PC-9 (cell line): ENCODE measurements around the gene ITSN1.

Source experiments
- EZH2 ChIP-seq: fragments of 200-600 bp; sonication (generic); IDR thresholded peaks from 2 replicates; pipeline ENCODE4 v1.8.0; 2017; ENCODE audit warnings: antibody characterized with exemption, low read depth
- TF ChIP-seq, protein P1 (sequence below): fragments of 200-600 bp; sonication (generic); conservative IDR thresholded peaks from 2 replicates; pipeline ENCODE4 v1.6.1; 2017; ENCODE audit warnings: mixed run types, antibody characterized with exemption, mild to moderate bottlenecking, moderate library complexity

GRCh38 chr21:33762803-33763581 is 120.7 kb downstream of the ITSN1 start:
- no peak for TF ChIP-seq EZH2
- TF ChIP-seq, protein P1, sequence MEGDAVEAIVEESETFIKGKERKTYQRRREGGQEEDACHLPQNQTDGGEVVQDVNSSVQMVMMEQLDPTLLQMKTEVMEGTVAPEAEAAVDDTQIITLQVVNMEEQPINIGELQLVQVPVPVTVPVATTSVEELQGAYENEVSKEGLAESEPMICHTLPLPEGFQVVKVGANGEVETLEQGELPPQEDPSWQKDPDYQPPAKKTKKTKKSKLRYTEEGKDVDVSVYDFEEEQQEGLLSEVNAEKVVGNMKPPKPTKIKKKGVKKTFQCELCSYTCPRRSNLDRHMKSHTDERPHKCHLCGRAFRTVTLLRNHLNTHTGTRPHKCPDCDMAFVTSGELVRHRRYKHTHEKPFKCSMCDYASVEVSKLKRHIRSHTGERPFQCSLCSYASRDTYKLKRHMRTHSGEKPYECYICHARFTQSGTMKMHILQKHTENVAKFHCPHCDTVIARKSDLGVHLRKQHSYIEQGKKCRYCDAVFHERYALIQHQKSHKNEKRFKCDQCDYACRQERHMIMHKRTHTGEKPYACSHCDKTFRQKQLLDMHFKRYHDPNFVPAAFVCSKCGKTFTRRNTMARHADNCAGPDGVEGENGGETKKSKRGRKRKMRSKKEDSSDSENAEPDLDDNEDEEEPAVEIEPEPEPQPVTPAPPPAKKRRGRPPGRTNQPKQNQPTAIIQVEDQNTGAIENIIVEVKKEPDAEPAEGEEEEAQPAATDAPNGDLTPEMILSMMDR: no peak
